GM06990 (cell line): Measurements from ENCODE around the gene URI1.
A peak's percentile ranks its signal among the peaks of the same experiment; 100 is the strongest.

ENCODE experiments used
- DNase-seq: peaks from one replicate; pipeline ENCODE4 v3.0.0-alpha.2; 2011; ENCODE audit not compliant: insufficient read length; ENCODE audit errors: extremely low read depth
- H3K27me3 ChIP-seq: replicated peaks from 2 replicates; pipeline ENCODE4 v1.6.0; 2011; ENCODE audit warnings: low read length; ENCODE audit not compliant: control insufficient read depth, insufficient read depth
- H3K36me3 ChIP-seq: 2 replicates; pipeline ENCODE4 v1.5.1; 2011; ENCODE audit warnings: low read length; ENCODE audit not compliant: control insufficient read depth, insufficient read depth
- H3K4me3 ChIP-seq: replicated peaks from 2 replicates; pipeline ENCODE4 v1.5.1; 2011; ENCODE audit warnings: low read depth, mild to moderate bottlenecking, control low read depth, low read length
- TF ChIP-seq, protein P1 (sequence below): IDR thresholded peaks from 2 replicates; pipeline ENCODE4 v1.5.1; 2011; ENCODE audit warnings: low read length, control low read depth, mild to moderate bottlenecking, inconsistent platforms; ENCODE audit not compliant: insufficient read depth, poor library complexity, severe bottlenecking

Gene URI1

DNA sequence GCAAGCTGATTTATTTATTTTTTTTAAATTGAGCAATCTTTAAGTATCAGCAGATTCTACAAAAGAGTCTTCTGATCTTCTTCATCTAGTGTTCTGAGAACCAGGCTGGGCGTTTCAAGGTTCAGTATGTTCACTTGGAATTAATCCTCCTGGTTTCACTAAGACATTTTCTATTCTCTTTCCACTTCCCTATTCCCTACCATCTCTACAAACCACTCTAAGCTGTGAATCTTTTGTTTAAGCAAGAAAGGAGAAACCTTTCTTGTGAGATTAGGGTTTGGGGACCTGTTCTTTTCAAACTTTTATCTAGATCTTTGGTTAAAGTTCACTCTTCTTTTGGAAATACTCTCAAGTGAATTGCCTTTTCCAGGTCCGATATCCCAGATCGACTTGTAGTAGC, 59.3 kb downstream of the URI1 start:
- no peak for DNase-seq
- Histone ChIP-seq H3K27me3 (no peaks in the 10 kb centered on the region), H3K36me3 (no peaks in the 10 kb centered on the region), H3K4me3 (no peak overlapping the region)
- TF ChIP-seq, protein P1, sequence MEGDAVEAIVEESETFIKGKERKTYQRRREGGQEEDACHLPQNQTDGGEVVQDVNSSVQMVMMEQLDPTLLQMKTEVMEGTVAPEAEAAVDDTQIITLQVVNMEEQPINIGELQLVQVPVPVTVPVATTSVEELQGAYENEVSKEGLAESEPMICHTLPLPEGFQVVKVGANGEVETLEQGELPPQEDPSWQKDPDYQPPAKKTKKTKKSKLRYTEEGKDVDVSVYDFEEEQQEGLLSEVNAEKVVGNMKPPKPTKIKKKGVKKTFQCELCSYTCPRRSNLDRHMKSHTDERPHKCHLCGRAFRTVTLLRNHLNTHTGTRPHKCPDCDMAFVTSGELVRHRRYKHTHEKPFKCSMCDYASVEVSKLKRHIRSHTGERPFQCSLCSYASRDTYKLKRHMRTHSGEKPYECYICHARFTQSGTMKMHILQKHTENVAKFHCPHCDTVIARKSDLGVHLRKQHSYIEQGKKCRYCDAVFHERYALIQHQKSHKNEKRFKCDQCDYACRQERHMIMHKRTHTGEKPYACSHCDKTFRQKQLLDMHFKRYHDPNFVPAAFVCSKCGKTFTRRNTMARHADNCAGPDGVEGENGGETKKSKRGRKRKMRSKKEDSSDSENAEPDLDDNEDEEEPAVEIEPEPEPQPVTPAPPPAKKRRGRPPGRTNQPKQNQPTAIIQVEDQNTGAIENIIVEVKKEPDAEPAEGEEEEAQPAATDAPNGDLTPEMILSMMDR: no peak

DNA sequence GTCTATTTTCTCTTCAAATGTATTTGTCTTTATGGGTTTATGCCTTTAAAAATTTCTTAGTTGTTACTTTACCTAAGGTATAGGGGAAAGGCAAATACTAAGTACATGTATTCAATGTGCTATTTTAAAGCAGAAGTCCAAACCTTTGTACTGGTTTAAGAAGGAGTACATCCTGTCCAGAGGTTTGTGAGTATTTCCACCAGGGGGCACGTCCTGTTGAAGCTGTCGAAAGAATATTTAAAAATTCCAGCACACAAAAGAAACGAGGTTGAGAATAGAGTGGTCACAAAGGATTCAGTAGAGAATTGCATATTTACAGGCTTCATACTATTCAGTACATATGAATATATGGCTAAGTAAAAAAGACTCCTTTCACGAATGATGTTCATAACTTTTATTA, 59.8 kb downstream of the URI1 start:
- DNase-seq: no peak
- Histone ChIP-seq H3K36me3 (no peaks in the 10 kb centered on the region), H3K4me3 (no peak overlapping the region), H3K27me3 (no peaks in the 10 kb centered on the region)
- TF ChIP-seq, protein P1: peak; percentile 20

DNA sequence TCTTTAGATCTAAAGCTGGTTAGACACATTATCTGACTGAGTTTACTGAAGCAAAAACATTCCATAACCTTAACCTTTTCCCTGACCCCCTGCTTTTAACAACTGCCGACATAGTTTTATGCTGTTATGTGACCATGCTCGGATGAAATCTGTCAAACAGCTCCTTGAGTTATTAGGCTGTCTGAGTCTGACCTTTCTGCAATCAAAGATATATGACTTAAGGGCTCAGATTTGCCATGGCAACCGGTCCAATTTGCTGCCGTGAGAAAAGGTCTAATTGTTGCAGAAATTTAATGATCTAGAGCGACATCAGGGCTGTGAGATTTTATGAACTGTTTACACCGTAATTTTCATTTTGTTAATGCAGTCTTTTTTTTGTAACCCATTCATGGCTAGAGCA, 61.8 kb downstream of the URI1 start:
- Histone ChIP-seq H3K4me3 (no peak overlapping the region), H3K27me3 (no peaks in the 10 kb centered on the region), H3K36me3 (no peaks in the 10 kb centered on the region)
- TF ChIP-seq, protein P1: no peak
- DNase-seq: no peak

DNA sequence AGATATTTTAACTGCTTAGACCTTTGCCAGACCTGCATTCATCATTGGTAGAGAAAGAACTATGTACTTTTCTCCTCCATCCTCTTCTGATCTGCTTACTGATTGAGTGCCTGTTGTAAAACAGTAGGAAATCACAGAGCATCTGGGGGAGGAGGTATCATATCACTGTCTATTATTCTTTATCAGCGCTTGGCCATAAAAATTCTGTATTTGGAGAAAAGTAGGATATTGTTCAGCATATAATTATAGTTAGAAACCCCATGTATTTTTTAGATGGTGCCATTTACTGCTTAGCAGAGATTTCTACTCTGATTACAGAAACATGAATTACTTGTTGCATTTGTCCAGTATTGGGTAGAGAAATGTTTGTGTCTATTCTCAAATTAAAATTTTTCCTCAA, 62.4 kb downstream of the URI1 start:
- TF ChIP-seq, protein P1: no peak
- DNase-seq: no peak
- 0 out of 2 replicates have a peak, but pooled peaks cover 1% of the 10 kb centered on the region for H3K36me3 ChIP-seq
- H3K4me3 ChIP-seq: no peak overlapping the region
- no peaks in the 10 kb centered on the region for H3K27me3 ChIP-seq

DNA sequence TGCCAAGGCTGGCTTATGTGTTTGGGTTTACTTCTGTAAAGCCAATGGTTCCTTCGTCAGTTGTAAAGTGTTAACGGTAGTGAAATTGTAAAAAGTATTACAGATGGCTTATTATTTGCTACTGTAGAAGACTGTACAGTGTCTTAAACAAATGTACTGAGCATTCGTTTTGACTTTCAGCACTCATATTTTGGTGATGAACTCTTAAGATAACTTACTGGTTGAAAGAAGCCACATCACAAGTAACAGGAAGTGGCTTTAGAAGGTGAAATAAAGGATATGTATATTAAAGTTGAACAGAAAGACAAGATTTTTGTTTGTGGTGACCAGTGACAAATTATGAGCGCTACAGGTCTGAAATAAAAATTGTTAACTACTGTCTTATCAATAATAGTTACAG, 64.2 kb downstream of the URI1 start:
- no peak for DNase-seq
- Histone ChIP-seq H3K4me3 (no peak overlapping the region), H3K36me3 (peaks cover 3% of the 10 kb centered on the region), H3K27me3 (no peaks in the 10 kb centered on the region)
- TF ChIP-seq, protein P1: no peak

DNA sequence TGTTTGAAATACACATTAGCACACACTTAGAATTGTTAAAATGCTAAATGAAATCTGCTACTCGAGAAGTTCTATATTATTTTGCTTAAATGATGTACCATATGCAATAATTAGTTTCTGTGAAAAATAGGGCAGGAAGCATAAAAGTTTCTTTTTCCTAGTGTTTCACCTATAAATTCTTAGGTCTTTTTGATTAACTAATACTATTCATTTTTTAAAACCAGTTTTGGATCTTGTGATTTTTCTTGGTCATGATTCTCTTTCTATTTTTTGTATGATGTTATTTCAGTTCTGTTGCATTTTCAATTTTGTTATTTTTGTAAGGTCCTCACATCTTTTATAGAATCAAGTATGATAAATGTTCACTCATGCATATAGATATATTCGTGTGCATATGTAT, 66.1 kb downstream of the URI1 start:
- no peak for DNase-seq
- TF ChIP-seq, protein P1: no peak
- no peaks in the 10 kb centered on the region for H3K27me3 ChIP-seq
- H3K4me3 ChIP-seq: no peak overlapping the region
- H3K36me3 ChIP-seq: peaks cover 3% of the 10 kb centered on the region
